NCI-H1105 treated with DMSO at 0.1 percent for 48 hours (cell line): ENCODE measurements around the gene PDE6D.
"Not testable (repeated sequence)": the region's sequence is repeated elsewhere in the genome, so short reads cannot be mapped to it uniquely, and the experiment has no call there.

Experiments used
- DNase-seq: peaks from one replicate; lab custom pipeline; 2025; lab: John Stamatoyannopoulos, UW

Gene PDE6D

GRCh38 chr2:231769170-231770136 is 11.6 kb downstream of the PDE6D start:
- no peak for DNase-seq

- no peak for DNase-seq
These were observed 15.6 kb downstream of the PDE6D start for GRCh38 chr2:231765496-231765929.

- DNase-seq, result no peak
These were observed 16.3 kb downstream of the PDE6D start for GRCh38 chr2:231764760-231765159.

- no peak for DNase-seq
These were observed 17.0 kb downstream of the PDE6D start for GRCh38 chr2:231764124-231764523.

- no peak for DNase-seq
These were observed 19.3 kb downstream of the PDE6D start for GRCh38 chr2:231761735-231762134.

GRCh38 chr2:231752061-231752460 is 29.0 kb downstream of the PDE6D start:
- DNase-seq, result no peak

- no peak for DNase-seq
These were observed 29.9 kb downstream of the PDE6D start for GRCh38 chr2:231751042-231751815.

GRCh38 chr2:231749016-231749415 is 32.1 kb downstream of the PDE6D start:
- DNase-seq, result not testable (repeated sequence)

- not testable (repeated sequence) for DNase-seq
These were observed 32.8 kb downstream of the PDE6D start for GRCh38 chr2:231748153-231748896.

GRCh38 chr2:231745303-231746038 is 35.6 kb downstream of the PDE6D start:
- DNase-seq, result no peak

GRCh38 chr2:231743376-231744116 is 37.5 kb downstream of the PDE6D start:
- DNase-seq, result no peak

- DNase-seq, result no peak
These were observed 43.3 kb downstream of the PDE6D start for GRCh38 chr2:231737761-231738160.

GRCh38 chr2:231732604-231733003 is 48.5 kb downstream of the PDE6D start:
- DNase-seq, result no peak

GRCh38 chr2:231727621-231728020 is 53.5 kb downstream of the PDE6D start:
- no peak for DNase-seq

GRCh38 chr2:231726276-231726675 is 54.8 kb downstream of the PDE6D start:
- DNase-seq, result no peak

- DNase-seq, result no peak
These were observed 55.6 kb downstream of the PDE6D start for GRCh38 chr2:231725476-231725875.

- DNase-seq, result no peak
These were observed 58.3 kb downstream of the PDE6D start for GRCh38 chr2:231722721-231723307.

- DNase-seq, result no peak
These were observed 59.8 kb downstream of the PDE6D start for GRCh38 chr2:231720987-231721966.
